ENCODE measurements around the gene SLC35D2. TPM values are rescaled to one million over a fixed set of nuclear protein-coding genes. Genes with fewer than 3 reads are reported as not detected.

The SLC35D2 gene
- 100 to 1,000 TPM in 1 of 3 donors, 10 to 100 TPM in 2; 53.5 to 112 (median 82.8) TPM for total RNA-seq
- long read RNA-seq, donor 1, transcript SLC35D2-201 (12 exons, 1,626 nt) = major isoform, 39 of 63 reads
- long read RNA-seq, donor 1, partial matches to known transcripts = 4 of 63 reads
- long read RNA-seq, donor 1, other reads (novel, unspliced or antisense) = 18 of 63 reads
- long read RNA-seq, donor 2, partial matches to known transcripts = 2 of 5 reads
- long read RNA-seq, donor 2, other reads (novel, unspliced or antisense) = 3 of 5 reads

DNA sequence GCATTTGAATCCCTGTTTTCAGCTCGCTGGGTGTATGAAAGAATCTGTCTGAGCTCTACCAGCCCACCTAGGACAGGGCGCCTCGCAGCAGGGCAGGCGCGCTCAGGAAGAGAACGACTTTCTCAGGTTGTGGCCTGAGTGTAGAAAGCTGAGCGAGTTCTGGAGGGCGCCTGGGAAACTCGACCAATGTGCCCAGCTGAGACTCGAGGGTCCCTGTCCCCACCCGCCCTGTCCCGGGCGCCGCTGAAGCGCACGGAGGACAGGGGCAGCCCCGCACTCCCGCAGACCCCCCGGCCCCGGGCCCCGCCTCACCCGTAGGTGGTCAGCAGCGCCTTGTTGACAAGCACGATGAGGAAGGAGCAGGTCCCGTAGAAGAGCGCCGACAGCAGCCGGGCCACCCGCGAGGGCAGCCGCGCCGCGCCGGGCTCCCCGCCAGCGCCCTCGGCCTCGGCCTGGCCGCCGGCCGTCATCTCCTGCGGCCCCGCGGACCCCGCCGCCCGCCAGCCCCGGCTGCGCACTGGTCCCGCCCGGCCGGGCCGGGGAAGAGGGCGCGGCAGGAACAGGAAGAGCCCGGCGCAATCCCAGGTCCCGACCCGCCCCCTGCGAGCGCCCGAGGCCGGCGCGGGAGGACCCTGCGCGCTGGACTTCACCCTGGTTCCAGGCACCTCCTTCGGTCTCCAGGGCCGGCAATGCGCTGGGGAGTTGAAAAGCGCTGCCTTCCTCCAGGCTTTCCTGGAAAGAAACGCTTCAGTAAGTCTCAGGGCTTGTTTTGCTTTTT lies at the start of gene SLC35D2:
SLC35D2 (minus strand) TSS at position 547 of the 778 bp plus-strand sequence; CDS start at position 470, 77 bp downstream.
- peak; percentile 85 to 91 (median 87) for DNase-seq
- ATAC-seq = peak; percentile 97
- peaks cover 44% of the 10 kb centered on the region for H3K4me1 ChIP-seq (ENCODE audit: low read depth)
- peak within 1 kb of the TSS; percentile 52 for H3K4me3 ChIP-seq
- H3K9me3 ChIP-seq = no peaks in the 10 kb centered on the region
- H3K36me3 ChIP-seq (ENCODE audit: low read depth) = no peaks in the 10 kb centered on the region
- TF ChIP-seq, protein P1, sequence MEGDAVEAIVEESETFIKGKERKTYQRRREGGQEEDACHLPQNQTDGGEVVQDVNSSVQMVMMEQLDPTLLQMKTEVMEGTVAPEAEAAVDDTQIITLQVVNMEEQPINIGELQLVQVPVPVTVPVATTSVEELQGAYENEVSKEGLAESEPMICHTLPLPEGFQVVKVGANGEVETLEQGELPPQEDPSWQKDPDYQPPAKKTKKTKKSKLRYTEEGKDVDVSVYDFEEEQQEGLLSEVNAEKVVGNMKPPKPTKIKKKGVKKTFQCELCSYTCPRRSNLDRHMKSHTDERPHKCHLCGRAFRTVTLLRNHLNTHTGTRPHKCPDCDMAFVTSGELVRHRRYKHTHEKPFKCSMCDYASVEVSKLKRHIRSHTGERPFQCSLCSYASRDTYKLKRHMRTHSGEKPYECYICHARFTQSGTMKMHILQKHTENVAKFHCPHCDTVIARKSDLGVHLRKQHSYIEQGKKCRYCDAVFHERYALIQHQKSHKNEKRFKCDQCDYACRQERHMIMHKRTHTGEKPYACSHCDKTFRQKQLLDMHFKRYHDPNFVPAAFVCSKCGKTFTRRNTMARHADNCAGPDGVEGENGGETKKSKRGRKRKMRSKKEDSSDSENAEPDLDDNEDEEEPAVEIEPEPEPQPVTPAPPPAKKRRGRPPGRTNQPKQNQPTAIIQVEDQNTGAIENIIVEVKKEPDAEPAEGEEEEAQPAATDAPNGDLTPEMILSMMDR (IDR thresholded peaks at IDR 0.05) = no peak
- intact Hi-C loops (cut with DNase I, micrococcal nuclease) = no loop called here

- intact Hi-C loops (cut with DNase I, micrococcal nuclease) = no loop called here
- TF ChIP-seq, protein P1 (IDR thresholded peaks at IDR 0.05) = no peak
Observed at GRCh38 chr9:96430377-96430776, 46.9 kb upstream of the SLC35D2 start.

DNA sequence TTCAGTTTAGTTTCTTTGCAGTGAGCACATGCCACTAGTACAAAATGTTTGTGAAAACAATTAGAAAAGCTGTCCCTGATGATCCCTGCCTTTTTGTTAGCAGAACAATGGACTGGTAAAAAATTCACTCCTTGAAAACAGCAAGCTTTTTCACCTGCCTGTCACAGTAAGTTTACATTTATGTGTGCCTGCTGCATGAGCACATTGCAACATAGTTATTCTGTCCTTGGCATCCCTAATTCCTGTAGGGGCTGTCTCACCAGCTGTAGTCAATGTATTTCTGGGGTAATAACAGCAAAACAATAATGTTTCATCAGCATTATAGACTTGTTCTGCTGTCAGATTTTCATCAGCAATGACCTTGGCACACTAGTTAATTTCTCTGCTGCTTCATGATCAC lies 46.2 kb upstream of the SLC35D2 start:
- TF ChIP-seq, protein P1 (IDR thresholded peaks at IDR 0.05) = no peak
- Histone ChIP-seq H3K36me3 (ENCODE audit: low read depth) (no peaks in the 10 kb centered on the region), H3K4me3 (no peak overlapping the region), H3K9me3 (no peaks in the 10 kb centered on the region), H3K4me1 (ENCODE audit: low read depth) (no peaks in the 10 kb centered on the region)
- intact Hi-C loops (cut with DNase I, micrococcal nuclease) = no loop called here
- DNase-seq (no peak), ATAC-seq (no peak)

More at GRCh38 chr9:96430377-96430776, 46.9 kb upstream of the SLC35D2 start:
- H3K9me3 ChIP-seq = no peaks in the 10 kb centered on the region
- ATAC-seq (no peak), DNase-seq (no peak)
- H3K4me3 ChIP-seq = no peak overlapping the region
- no peaks in the 10 kb centered on the region for H3K4me1 ChIP-seq (ENCODE audit: low read depth)
- no peaks in the 10 kb centered on the region for H3K36me3 ChIP-seq (ENCODE audit: low read depth)

DNA sequence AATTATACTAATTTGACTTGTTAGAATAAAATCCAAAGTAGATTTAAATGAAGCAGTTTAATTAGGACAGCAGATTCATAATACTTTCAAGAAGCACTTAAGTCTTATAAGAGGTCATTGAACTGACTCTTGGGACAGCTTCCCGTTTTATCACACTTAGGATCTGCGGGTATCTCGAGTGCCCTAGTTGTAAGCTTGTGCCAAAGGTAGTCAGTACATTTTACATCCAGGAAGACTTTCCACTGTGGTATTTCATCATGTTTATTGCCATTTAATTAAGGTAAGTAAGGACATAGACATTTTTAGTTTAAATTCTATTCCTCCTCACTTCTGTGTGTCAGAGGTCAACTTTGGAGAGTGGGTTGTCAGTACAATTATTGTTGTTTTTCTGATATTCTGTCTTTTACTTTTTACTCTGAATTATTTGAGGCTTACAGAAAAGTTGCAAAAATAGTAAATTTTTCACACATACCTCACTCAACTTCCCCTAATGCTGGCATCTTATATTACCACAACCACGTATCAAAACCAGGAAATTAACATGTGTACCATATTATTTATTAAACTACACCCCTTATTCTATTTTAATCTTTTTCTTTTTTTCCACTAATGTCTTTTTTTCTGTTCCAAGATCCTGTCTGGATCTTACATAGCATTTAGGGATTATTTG lies 42.1 kb upstream of the SLC35D2 start:
- no peaks in the 10 kb centered on the region for H3K9me3 ChIP-seq
- H3K4me3 ChIP-seq = no peak overlapping the region
- H3K36me3 ChIP-seq (ENCODE audit: low read depth) = no peaks in the 10 kb centered on the region
- ATAC-seq (peak; percentile 72), DNase-seq (no peak)
- TF ChIP-seq, protein P1 (IDR thresholded peaks at IDR 0.05) = no peak
- intact Hi-C loops (cut with DNase I, micrococcal nuclease) = no loop called here
- no peaks in the 10 kb centered on the region for H3K4me1 ChIP-seq (ENCODE audit: low read depth)

GRCh38 chr9:96423985-96424336 lies 40.5 kb upstream of the SLC35D2 start:
- Histone ChIP-seq H3K4me1 (ENCODE audit: low read depth) (peaks cover 3% of the 10 kb centered on the region), H3K9me3 (no peaks in the 10 kb centered on the region), H3K36me3 (ENCODE audit: low read depth) (no peaks in the 10 kb centered on the region), H3K4me3 (no peak overlapping the region)
- TF ChIP-seq, protein P1 (IDR thresholded peaks at IDR 0.05) = no peak
- DNase-seq (no peak), ATAC-seq (no peak)
- intact Hi-C loops (cut with DNase I, micrococcal nuclease) = no loop called here

Data from mucosa of descending colon (tissue), 3 donors.